HL-60 (cell line): Measurements from ENCODE around the gene PGAP3.

Experiments used
- GABPA ChIP-seq: IDR thresholded peaks from 2 replicates; pipeline ENCODE4 v1.6.1; 2012; ENCODE audit warnings: low read depth
- POLR2AphosphoS5 ChIP-seq: IDR thresholded peaks from 2 replicates; pipeline ENCODE4 v1.6.1; 2012; ENCODE audit warnings: low read depth
- SPI1 ChIP-seq: IDR thresholded peaks from 2 replicates; pipeline ENCODE4 v1.6.1; 2012; ENCODE audit warnings: low read depth, mild to moderate bottlenecking, borderline replicate concordance
- TF ChIP-seq, protein P1 (sequence below): IDR thresholded peaks from one replicate; pipeline ENCODE4 v1.5.1; 2011; ENCODE audit warnings: low read length, control low read depth, inconsistent platforms; ENCODE audit not compliant: insufficient read depth

DNA sequence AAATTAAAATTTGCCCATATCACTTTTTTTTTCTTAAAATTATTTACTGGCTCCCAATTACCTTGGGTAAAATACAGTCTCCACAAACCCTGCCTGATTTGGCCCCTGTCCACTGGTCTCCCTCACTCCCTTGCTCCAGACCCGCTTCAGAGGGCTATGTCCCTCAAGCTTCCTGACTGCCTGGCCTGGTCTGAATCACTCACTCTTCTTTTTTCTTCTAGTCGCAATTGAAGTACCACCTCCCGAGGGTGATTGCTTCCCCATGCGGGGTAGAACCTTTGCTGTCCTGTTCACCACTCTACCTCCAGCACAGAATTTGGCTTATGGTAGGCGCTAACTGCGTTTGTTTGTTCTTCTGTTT, 598 bp upstream of the PGAP3 start:
- TF ChIP-seq, protein P1, sequence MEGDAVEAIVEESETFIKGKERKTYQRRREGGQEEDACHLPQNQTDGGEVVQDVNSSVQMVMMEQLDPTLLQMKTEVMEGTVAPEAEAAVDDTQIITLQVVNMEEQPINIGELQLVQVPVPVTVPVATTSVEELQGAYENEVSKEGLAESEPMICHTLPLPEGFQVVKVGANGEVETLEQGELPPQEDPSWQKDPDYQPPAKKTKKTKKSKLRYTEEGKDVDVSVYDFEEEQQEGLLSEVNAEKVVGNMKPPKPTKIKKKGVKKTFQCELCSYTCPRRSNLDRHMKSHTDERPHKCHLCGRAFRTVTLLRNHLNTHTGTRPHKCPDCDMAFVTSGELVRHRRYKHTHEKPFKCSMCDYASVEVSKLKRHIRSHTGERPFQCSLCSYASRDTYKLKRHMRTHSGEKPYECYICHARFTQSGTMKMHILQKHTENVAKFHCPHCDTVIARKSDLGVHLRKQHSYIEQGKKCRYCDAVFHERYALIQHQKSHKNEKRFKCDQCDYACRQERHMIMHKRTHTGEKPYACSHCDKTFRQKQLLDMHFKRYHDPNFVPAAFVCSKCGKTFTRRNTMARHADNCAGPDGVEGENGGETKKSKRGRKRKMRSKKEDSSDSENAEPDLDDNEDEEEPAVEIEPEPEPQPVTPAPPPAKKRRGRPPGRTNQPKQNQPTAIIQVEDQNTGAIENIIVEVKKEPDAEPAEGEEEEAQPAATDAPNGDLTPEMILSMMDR = no peak
- TF ChIP-seq SPI1 (no peak), POLR2AphosphoS5 (no peak), GABPA (no peak)
